EH (cell line): Measurements from ENCODE around the gene NECTIN1.

Experiments
- DNase-seq: peaks from one replicate; pipeline ENCODE4 v3.0.0-alpha.2; 2015; ENCODE audit warnings: low read depth

Gene NECTIN1, protein sequence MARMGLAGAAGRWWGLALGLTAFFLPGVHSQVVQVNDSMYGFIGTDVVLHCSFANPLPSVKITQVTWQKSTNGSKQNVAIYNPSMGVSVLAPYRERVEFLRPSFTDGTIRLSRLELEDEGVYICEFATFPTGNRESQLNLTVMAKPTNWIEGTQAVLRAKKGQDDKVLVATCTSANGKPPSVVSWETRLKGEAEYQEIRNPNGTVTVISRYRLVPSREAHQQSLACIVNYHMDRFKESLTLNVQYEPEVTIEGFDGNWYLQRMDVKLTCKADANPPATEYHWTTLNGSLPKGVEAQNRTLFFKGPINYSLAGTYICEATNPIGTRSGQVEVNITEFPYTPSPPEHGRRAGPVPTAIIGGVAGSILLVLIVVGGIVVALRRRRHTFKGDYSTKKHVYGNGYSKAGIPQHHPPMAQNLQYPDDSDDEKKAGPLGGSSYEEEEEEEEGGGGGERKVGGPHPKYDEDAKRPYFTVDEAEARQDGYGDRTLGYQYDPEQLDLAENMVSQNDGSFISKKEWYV

DNA sequence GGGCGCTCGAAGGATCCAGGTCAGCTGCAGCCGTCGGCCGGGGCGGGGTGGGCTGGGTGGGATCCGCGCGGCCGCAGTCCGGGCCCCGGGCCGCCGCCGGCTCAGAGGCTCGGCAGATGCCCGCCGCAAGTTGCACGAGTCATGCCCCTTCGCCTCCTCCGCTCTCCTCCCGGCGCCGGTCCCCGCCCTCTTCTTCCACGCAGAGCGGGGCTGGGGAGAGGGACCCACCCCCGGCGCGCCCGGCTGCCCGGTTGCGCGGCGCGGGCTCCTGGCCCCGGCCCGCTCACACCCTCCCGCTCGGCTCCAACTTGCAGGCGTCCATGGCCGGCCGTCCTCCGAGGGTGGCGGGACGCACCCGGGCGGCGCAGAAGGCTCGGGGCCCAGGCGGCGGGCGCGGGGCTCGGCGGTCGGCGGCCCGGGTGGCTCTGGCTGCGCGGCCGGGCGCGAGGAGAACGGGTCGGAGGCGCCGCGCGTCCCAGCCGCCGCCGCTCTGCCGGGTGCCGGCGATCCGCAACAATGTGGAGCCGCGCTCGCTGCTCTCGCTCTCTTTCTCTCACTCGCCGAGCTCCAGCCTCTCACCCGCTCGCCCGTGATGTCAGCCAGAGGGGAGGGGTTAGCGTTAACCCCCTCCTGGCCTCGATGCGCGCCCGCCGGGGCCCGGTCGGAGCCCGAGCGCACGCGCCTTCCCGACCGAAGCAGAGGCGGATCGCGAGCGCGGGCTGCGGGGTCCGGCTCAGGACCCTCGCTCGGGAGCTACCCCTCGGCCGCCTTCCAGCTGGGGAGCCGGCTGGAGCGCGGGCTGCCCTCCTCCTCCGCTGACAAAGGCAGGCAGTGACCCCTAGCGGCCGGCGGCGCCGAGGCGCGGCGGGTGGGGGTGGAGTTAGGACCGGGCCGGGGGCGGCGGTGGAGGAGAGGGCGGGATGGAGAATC is at the start of gene NECTIN1:
TSS of gene NECTIN1 (minus strand) at position 550 of the 930 bp plus-strand sequence. CDS start 647 bp downstream, outside the sequence.
- DNase-seq = peak; percentile 86

DNA sequence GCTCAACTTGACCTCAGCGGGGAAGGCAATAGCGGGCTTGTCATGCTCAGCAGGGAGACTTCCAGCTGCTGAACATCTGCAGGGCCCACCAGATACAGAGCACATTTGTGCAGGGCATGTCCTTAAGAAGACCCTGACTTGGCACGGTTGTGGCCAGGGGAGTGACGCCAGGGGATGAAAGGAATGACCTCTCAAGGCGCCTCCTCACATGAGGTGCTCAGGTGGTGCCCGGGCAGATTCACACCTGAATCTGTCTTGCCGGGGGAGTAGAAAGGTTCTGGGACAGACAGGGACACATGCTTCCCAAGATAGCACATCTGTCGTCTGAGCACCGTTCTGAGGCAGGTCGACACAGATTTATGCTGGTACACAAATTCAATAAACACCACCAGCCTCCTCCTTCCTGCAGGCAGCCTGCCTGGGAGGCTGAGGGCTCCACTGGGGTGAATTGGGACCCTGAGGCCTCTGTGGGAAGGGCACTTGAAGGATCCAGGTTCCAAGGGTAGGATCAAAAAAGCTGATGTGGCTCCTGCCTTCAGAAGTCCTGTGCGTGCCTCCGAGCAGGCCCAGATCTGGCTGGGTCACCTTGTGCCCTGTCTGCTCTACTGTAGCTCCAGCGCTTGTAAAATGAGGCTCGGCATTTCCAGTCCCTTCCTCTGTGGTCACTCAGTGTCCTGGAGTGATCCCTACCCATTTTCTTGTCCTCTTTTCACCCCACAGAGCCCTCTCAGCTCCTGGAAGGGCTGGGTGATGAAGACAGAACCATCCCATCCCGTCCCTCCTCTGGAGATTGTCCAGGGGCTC is 49.6 kb upstream of the NECTIN1 start:
- no peak for DNase-seq

DNA sequence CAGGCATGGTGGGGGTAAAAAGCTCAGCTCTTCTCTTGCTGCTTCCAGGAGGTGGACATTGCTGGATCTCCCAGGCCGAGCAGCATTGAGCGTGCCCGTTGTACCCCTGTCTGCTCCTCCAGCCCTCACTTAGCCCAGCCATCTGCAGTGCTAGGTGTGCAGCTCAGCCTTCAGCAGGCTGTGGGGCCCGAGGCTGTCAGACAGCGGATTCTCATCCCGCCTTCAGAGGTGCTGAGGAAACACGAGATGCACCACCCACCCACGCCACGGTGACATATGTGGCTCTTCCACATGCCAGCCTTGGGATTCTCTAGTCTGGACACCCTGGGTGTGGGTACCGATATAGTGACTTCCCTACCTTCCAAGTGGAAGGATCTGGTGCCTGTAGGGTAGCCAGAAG is 48.9 kb upstream of the NECTIN1 start:
- no peak for DNase-seq

DNA sequence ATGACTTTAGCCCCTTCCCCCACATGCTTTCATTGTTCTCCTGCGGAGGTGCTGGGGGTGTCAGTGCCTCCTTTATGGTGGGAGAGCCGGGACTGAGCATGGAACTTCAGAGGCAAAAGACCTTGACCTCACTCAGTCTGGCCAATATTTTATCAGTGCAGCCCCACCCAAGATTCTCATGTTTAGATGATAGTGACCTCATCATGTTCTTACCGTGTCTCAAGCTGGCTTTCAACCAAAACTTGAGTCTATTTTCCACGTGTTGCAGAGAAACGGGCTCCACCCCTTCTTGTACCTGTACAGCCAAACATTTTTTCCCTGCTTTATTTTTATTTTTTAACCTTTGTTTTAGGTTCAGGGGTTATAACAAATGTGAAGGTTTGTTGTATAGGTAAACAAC is 47.7 kb upstream of the NECTIN1 start:
- no peak for DNase-seq

DNA sequence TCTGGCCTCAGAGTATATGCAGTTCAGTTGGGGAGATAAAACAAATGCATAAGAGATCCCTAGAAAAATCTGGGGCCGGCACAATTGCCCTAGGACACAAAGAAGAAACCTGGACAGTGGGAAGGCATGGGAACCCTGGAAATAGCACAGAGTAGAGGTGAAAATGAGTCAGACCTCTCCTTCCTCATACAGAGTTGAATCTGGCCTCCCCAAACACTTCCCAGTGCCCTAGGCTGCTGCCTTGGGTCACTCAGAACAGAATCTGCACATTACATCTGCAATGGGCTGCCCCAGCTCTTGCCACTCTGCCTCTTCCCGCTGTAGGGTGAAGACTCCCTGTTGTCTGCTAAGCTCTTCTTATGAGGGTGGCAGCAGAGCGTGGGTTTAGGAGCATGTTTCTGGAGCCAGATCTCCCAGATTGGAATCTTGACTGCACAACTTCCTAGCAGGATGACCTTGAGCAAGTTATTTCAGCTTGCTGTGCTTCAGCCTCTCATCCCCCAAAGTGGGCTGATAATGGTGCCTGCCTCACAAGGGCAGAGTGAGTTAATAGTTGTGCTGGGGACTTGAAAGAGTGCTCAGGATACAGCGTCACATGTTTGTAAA is 47.1 kb upstream of the NECTIN1 start:
- DNase-seq = no peak

DNA sequence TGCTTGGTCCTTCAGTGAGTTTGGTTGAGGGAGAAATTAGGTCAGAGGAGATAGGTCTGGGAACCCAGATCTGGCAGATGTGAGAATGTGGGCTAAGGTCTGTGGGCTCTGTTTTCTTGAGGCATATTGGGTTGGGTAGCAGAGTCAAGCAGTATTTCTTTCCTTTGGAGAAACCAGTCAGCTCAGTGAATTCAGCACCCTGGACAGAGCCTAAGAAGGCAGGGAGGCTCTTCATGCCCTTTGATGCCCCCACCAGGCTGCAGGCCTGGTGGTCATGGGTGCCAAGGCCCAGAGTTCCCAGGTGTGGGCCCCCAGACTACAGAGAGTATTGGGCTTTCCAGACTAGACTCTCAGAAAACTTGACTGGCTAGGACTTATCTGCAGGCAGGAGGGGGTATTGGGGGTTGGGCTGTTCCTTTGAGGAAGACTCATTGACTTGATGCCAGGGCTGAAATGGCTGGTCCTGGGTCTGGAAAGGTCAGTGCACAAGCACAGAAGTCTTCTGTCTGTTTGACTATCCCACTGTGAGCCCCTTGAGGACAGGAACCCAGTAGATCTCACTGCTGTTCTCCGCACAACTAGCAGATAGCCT is 45.3 kb upstream of the NECTIN1 start:
- DNase-seq = peak; percentile 45

DNA sequence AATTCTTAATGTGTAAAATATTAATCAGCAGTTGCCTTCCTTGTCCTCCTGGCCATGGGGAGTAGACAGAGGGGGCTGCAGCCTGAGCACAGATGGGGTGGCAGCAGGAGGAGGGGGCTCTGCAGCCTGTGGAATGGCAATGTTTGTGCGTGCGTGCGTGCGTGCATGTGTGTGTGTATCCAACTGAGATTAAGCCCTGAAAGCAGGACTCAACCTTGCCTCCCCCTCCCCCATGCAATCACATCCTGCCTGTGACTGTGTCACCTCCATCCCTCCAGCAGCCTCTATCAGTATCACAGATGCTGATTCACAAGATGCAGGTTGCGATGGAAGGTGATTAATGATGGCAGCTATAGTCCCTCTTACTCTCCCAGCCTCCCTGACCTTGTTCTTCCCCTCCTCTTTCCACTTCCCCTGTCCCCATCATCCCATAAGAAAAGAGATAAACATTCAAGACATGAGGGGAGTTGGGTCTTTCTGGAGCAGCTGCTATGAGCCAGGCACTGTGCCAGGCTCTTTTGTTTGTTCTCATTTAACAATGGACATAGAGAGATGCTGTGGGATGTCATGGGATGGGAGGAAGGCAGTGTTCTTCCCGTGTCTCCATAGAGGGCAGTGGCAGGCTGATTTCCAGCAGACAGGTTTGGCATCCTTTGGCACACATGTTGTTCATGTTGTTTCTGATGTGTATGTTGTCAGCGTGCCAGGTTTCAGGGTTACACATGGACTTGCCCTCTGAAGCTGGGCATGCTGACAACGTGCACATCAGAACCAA is 43.8 kb upstream of the NECTIN1 start:
- no peak for DNase-seq

DNA sequence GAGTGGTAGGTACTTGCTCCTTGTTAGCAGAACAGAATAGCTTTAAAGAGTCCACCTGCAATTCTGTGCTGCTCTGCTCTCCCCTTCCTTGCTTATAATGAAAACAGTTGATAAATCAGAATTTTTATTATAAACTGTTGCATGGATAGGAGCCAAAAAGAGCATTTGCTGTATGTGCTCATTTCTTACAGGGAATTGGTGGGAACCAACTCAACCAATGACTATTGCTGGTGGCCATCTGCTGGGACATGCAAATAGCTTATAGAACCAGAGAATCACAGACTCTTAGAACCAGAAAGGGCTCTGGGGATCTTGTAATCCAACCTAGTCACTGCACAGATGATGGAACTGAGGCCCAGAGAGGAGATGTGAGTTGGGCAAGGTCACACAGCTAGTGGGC is 43.1 kb upstream of the NECTIN1 start:
- DNase-seq = no peak

DNA sequence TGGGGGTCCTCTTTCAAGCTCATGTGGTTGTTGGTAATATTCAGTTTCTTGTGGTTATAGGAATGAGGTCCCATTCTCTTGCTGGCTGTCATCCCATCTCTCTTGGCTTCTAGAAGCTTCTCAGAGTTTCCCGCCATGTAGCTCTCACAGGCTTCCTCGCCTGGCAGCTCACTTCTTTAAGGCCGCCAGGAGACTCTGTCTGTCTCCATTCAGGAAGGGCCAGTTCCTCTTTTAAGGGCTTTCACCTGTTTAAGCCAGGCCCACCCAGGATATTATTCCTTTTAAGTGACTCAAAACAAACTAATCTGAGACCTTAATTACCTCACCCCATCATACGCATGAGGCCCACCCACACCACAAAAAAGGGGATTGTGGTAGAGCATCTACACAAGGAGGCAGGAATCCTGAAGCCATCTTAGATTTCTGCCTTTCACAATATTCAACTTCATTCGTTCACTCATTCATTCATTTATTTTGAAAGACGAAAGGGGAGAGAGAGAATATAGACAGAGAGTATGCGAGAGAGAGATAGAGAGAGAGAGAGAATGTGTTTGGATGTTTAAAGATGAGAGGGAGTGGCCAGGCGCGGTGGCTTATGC is 42.3 kb upstream of the NECTIN1 start:
- no peak for DNase-seq

DNA sequence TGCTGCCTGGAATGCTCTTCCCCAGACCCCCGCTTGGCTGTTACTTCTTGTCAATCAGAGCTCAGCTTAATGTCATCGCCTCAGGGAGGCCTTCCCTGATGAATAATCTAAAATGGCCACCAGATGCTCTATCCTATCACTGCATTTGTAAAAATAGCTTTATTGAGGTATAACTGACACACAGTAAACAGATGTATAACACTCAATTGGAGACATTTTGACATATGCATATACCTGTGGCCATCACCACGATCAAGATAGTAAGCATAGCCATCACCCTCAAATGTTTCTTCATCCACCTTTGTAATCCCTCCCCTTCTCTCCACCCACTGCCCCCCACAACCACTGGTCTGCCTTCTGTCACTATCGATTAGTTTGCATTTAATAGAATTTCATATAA is 36.6 kb upstream of the NECTIN1 start:
- no peak for DNase-seq

DNA sequence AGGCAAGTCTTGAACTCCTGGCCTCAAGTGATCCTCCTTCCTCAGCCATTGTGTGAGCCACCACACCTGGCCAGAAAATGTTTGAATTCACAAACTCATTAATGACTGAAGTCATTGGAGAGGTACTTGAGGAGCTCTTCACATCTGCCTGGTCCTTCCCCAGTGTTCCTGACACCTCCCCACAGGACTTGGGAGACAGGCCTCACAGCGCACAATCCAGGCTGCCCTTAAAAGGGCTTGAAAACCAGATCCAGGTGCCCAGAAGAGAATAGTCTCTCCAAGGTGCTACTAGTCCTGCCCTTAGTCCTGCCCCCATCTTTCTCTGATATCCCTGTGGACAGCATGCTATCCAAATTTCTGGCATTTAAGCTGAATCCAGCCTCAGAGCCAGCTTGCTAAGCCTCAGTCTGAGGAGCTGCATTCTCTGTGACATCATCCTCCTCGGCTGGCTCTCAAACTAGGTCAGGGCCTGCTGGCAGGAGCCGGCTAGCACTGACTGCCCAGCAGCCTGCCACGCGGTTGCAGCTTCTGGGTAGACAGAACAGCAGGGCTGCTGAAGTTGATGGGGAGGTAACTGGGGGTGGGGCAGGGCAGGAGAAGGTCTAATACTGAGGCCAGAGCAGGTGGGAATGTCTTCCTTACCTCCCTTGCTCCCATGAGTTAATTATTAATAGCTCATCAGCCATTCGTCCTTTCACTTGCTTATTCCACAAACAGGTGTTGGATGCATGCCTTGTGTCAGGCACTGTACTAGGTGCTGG is 35.3 kb upstream of the NECTIN1 start:
- peak; percentile 44 for DNase-seq

DNA sequence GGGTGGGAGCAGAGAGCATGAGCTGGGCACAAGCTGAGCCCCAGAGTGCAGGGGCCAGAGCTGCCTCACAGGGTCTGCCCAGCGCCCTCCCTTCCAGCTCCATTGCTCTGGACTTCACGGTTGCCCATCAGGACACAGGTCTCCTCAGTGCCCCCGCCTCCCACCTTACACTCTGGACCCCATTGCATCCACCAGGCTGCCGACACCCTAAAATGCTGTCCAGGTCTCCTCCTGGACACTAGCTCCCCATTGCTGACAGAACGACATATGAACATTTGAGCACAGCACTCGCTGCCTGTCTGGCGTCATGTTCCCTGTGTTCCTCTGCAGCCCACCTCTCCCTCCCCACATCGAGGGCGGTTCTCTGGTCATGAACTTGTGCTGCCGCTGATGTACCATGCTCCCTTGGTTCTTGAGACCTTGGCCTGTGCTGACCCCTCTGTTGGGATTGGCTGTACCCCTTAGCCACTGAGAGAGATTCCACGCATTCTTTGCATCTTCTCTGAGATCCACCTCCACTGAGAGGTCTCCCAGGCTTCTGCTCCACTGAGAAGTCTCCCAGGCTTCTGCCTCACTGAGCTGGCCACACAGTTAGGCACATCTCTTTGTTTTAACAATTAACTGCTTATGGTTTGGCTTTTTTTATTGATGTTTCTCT is 34.2 kb upstream of the NECTIN1 start:
- DNase-seq = no peak

DNA sequence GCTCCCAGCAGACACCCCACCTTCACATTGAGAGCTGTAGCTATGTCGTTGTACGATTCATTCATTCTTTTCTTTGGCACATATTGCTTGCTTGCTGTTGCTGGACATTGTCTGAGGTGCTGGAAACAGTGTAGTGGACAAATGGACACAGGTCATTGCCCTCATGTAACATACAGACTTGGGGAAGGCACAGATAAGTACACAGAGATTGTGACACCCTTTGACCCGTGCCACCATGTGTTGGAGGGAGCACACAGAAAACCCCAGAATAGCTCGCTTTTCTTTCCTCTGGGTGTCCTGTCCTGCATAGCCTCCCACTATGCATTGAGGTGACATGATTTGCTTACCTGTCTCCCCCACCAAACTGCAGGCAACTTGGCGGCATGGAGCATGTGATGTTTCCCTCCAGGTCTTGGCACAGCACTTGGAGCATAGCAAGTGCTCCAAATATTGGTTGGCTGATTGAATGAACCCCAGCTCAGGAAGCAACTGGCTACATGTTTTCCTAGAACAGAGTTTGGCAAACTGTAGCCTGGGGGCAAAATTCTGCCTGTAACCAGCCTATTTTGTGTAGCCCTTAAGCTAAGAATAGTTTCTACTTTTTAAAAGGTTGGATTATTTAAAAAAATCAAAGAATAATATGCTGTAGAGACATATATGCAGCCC is 30.9 kb upstream of the NECTIN1 start:
- no peak for DNase-seq

DNA sequence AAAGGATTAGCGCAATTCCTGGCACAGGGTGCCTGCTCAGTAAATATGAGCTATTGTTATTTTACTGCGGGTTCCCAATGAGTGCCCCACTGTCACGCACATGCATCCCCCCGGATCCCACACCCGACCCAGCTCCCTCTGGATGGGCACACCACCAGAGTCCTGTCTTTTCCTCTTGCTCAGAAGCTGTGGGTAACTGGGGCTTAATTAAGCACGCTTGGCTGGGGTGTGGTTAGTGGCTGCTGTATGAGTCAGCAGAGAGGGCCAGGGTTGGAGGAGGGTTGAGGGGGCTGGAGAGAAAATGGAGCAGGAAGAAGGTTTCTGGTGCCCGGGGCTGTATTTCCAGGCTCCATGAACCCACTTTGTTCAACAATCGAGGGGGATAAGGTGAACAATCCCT is 30.3 kb upstream of the NECTIN1 start:
- DNase-seq = peak; percentile 58

DNA sequence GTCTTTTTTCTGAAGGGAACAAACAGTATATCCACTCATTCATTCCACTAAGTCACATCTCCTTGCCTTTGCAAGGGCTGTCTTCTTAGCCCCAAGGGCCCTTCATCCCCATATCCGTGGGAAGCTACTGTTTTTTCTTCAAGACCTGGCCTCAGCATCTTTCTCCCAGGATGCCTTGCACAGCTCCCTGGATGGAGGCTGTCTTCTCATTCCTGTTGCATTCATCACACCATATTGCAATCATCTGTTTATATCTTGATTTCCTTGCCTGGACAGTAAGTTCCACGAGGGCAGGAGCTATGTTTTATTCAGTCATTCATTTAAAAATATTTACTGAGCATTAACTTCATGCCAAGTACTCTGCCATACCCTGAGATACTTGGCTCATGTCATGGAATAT is 29.3 kb upstream of the NECTIN1 start:
- peak; percentile 60 for DNase-seq

DNA sequence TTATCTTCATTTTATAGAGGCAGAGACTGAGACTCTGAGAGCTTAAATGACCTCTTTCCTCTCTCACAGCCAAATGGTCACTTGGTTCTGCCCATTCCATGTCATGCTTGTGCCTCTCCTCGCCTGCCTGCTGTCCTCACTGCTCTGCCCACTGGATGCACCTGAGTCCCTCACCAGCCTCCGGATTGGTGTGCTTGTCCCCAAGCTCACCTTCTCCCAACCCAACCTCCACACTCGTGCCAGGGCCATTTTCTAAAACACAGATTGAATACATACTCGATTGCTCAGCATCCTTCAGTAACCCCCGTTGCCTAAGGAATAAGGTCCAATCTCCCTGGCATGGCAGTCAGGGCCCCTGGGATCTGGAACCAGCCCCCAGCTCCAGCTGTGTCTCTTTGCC is 28.4 kb upstream of the NECTIN1 start:
- DNase-seq = no peak

DNA sequence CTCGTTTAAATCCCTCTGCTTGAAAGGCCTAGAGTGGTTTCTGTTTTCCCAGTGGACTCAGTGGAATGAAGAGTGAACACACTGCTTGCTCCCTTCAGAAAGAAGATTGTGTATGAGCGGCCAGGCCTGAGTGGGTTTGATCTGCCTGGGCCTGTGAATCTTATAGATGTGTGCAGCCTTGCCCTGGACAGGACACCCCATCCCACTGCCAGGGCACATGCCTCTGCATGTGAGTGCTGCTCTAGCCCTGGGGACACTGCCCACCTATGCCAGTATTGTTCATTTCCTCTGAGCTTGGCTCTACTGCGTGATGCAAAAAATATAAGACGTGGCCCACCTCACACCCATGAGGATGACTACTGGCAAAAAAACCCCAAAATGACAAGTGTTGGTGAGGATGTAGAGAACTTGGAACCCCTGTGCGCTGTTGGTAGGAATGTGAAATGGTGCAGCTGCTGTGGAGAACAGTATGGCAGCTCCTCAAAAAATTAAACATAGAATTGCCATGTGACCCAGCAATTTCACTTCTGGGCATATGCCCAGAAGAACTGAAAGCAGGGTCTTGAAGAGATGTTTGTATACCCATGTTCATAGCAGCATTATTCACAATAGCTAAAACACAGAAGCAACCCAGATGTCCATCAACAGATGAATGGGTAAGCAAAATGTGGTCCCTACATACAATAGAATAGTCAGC is 27.3 kb upstream of the NECTIN1 start:
- DNase-seq = no peak
